Measurements from ENCODE around the gene NFIX. TPM values are rescaled to one million over a fixed set of nuclear protein-coding genes. Genes with fewer than 3 reads are reported as not detected.

The NFIX gene
- total and polyA plus RNA-seq, 2 donors (not counting 1 experiment from before 2014, with no cell fraction given): 35.7 to 74.8 TPM

- Histone ChIP-seq H4K20me1 (ENCODE audit: control insufficient read depth, extremely low read depth, insufficient read depth, low read length) (no peaks in the 10 kb centered on the region), H3K9ac (ENCODE audit: insufficient read depth, low read length) (no peak overlapping the region), H3K9me3 (ENCODE audit: control insufficient read depth, insufficient read depth, low read depth, low read length) (no peaks in the 10 kb centered on the region), H3K27ac (ENCODE audit: insufficient read depth, low read length) (no peak overlapping the region), H3K27me3 (ENCODE audit: control insufficient read depth, insufficient read depth, low read length) (no peaks in the 10 kb centered on the region), H3K36me3 (ENCODE audit: control insufficient read depth, insufficient read depth, low read length) (no peaks in the 10 kb centered on the region), H3K4me3 (replicated peaks in 1 of 4; ENCODE audit: control extremely low read depth in 1 of 4, insufficient read depth in 1 of 4, low read depth in 3 of 4, low read length in 4 of 4) (no peak overlapping the region), H3K79me2 (ENCODE audit: control insufficient read depth, insufficient read depth, low read length) (no peaks in the 10 kb centered on the region), H3K4me2 (ENCODE audit: extremely low read depth, insufficient read depth, low read length) (no peak overlapping the region), H2AFZ (ENCODE audit: low read length) (no peak overlapping the region), H3K4me1 (ENCODE audit: control insufficient read depth, extremely low read depth, insufficient read depth, low read length) (peaks cover 11% of the 10 kb centered on the region)
- no peak for DNase-seq (ENCODE audit: low read depth in 2 of 2)
- TF ChIP-seq EZH2 (IDR thresholded peaks at IDR 0.05; ENCODE audit: low read length, missing control alignments): no peak
- no peak for TF ChIP-seq CTCF (conservative IDR thresholded peaks at IDR 0.05 in 1 of 2, IDR thresholded peaks at IDR 0.05 in 1 of 2; ENCODE audit: low read depth in 1 of 2, low read length in 2 of 2)
Measured at GRCh38 chr19:12987781-12988180, 7.5 kb upstream of the NFIX start.

- no peak for DNase-seq (ENCODE audit: low read depth in 2 of 2)
- Histone ChIP-seq H3K36me3 (ENCODE audit: control insufficient read depth, insufficient read depth, low read length) (no peaks in the 10 kb centered on the region), H2AFZ (ENCODE audit: low read length) (no peak overlapping the region), H3K4me1 (ENCODE audit: control insufficient read depth, extremely low read depth, insufficient read depth, low read length) (peaks cover 4% of the 10 kb centered on the region), H3K9me3 (ENCODE audit: control insufficient read depth, insufficient read depth, low read depth, low read length) (no peaks in the 10 kb centered on the region), H3K9ac (ENCODE audit: insufficient read depth, low read length) (no peak overlapping the region), H3K4me3 (replicated peaks in 1 of 4; ENCODE audit: control extremely low read depth in 1 of 4, insufficient read depth in 1 of 4, low read depth in 3 of 4, low read length in 4 of 4) (no peak overlapping the region), H4K20me1 (ENCODE audit: control insufficient read depth, extremely low read depth, insufficient read depth, low read length) (no peaks in the 10 kb centered on the region), H3K27ac (ENCODE audit: insufficient read depth, low read length) (no peak overlapping the region), H3K4me2 (ENCODE audit: extremely low read depth, insufficient read depth, low read length) (no peak overlapping the region), H3K27me3 (ENCODE audit: control insufficient read depth, insufficient read depth, low read length) (no peaks in the 10 kb centered on the region), H3K79me2 (ENCODE audit: control insufficient read depth, insufficient read depth, low read length) (peaks cover 1% of the 10 kb centered on the region)
- no peak for TF ChIP-seq CTCF (conservative IDR thresholded peaks at IDR 0.05 in 1 of 2, IDR thresholded peaks at IDR 0.05 in 1 of 2; ENCODE audit: low read depth in 1 of 2, low read length in 2 of 2)
- no peak for TF ChIP-seq EZH2 (IDR thresholded peaks at IDR 0.05; ENCODE audit: low read length, missing control alignments)
Measured at GRCh38 chr19:12990431-12990830, 4.8 kb upstream of the NFIX start.

- TF ChIP-seq EZH2 (IDR thresholded peaks at IDR 0.05; ENCODE audit: low read length, missing control alignments) (no peak), CTCF (conservative IDR thresholded peaks at IDR 0.05 in 1 of 2, IDR thresholded peaks at IDR 0.05 in 1 of 2; ENCODE audit: low read depth in 1 of 2, low read length in 2 of 2) (no peak)
- no peak for DNase-seq (ENCODE audit: low read depth in 2 of 2)
- no peak overlapping the region for H3K27ac ChIP-seq (ENCODE audit: insufficient read depth, low read length)
Measured at GRCh38 chr19:12990853-12991252, 4.4 kb upstream of the NFIX start.

More at GRCh38 chr19:12990853-12991252, 4.4 kb upstream of the NFIX start:
- H3K79me2 ChIP-seq (ENCODE audit: control insufficient read depth, insufficient read depth, low read length): peaks cover 2% of the 10 kb centered on the region
- H3K36me3 ChIP-seq (ENCODE audit: control insufficient read depth, insufficient read depth, low read length): no peaks in the 10 kb centered on the region
- H3K9ac ChIP-seq (ENCODE audit: insufficient read depth, low read length): no peak overlapping the region
- no peaks in the 10 kb centered on the region for H3K9me3 ChIP-seq (ENCODE audit: control insufficient read depth, insufficient read depth, low read depth, low read length)
- H3K27me3 ChIP-seq (ENCODE audit: control insufficient read depth, insufficient read depth, low read length): no peaks in the 10 kb centered on the region
- no peak overlapping the region for H3K4me3 ChIP-seq (replicated peaks in 1 of 4; ENCODE audit: control extremely low read depth in 1 of 4, insufficient read depth in 1 of 4, low read depth in 3 of 4, low read length in 4 of 4)
- no peaks in the 10 kb centered on the region for H4K20me1 ChIP-seq (ENCODE audit: control insufficient read depth, extremely low read depth, insufficient read depth, low read length)
- no peak overlapping the region for H3K4me2 ChIP-seq (ENCODE audit: extremely low read depth, insufficient read depth, low read length)
- H3K4me1 ChIP-seq (ENCODE audit: control insufficient read depth, extremely low read depth, insufficient read depth, low read length): peaks cover 3% of the 10 kb centered on the region
- no peak overlapping the region for H2AFZ ChIP-seq (ENCODE audit: low read length)
